Fibroblast of lung (primary cell): ENCODE measurements around the gene LILRA1. TPM values are rescaled to one million over a fixed set of nuclear protein-coding genes. Genes with fewer than 3 reads are reported as not detected.
"Not testable (repeated sequence)": the region's sequence is repeated elsewhere in the genome, so short reads cannot be mapped to it uniquely, and the experiment has no call there.

Experiments
- DNase-seq, 2 donors: peaks; one replicate each; pipeline versions ENCODE4 v3.0.0 to v3.0.0-alpha.2; 2010; ENCODE audit warnings: low read depth in 2 of 2
- H2AFZ ChIP-seq: 2 replicates; pipeline ENCODE4 v1.5.1; 2012; ENCODE audit warnings: low read length, control low read depth, inconsistent platforms
- H3K27ac ChIP-seq: 2 replicates; pipeline ENCODE4 v1.5.1; 2011; ENCODE audit warnings: low read length, control low read depth; ENCODE audit not compliant: insufficient read depth
- H3K27me3 ChIP-seq: 2 replicates; pipeline ENCODE4 v1.5.1; 2011; ENCODE audit warnings: mild to moderate bottlenecking, low read length; ENCODE audit not compliant: control insufficient read depth, insufficient read depth
- H3K36me3 ChIP-seq: 2 replicates; pipeline ENCODE4 v1.5.1; 2011; ENCODE audit warnings: low read length; ENCODE audit not compliant: control insufficient read depth, insufficient read depth
- H3K4me1 ChIP-seq: 2 replicates; pipeline ENCODE4 v1.5.1; 2011; ENCODE audit warnings: low read length; ENCODE audit not compliant: control insufficient read depth, insufficient read depth; ENCODE audit errors: extremely low read depth
- H3K4me2 ChIP-seq: 2 replicates; pipeline ENCODE4 v1.5.1; 2011; ENCODE audit warnings: low read length, control low read depth; ENCODE audit not compliant: insufficient read depth; ENCODE audit errors: extremely low read depth
- H3K4me3 ChIP-seq, 4 experiments: fragments of 200-600 bp in 1 of 4; sonication (generic) in 1 of 4; replicated peaks in 1 of 4; 2 replicates each; pipeline ENCODE4 v1.5.1; 2011 to 2016; ENCODE audit warnings: low read length in 4 of 4, low read depth in 3 of 4, mild to moderate bottlenecking in 3 of 4, control low read depth in 2 of 4, inconsistent platforms in 1 of 4, mixed read lengths in 1 of 4; ENCODE audit not compliant: insufficient read depth in 1 of 4; ENCODE audit errors: control extremely low read depth in 1 of 4
- H3K79me2 ChIP-seq: 2 replicates; pipeline ENCODE4 v1.5.1; 2012; ENCODE audit warnings: mild to moderate bottlenecking, low read length, inconsistent platforms; ENCODE audit not compliant: control insufficient read depth, insufficient read depth
- H3K9ac ChIP-seq: 2 replicates; pipeline ENCODE4 v1.5.1; 2011; ENCODE audit warnings: mild to moderate bottlenecking, low read length, control low read depth; ENCODE audit not compliant: insufficient read depth
- H3K9me3 ChIP-seq: 2 replicates; pipeline ENCODE4 v1.5.1; 2012; ENCODE audit warnings: low read depth, low read length; ENCODE audit not compliant: control insufficient read depth, insufficient read depth
- H4K20me1 ChIP-seq: 2 replicates; pipeline ENCODE4 v1.5.1; 2011; ENCODE audit warnings: low read length; ENCODE audit not compliant: control insufficient read depth, insufficient read depth; ENCODE audit errors: extremely low read depth
- CTCF ChIP-seq, 2 donors: IDR thresholded peaks in 1 of 2; conservative IDR thresholded peaks in 1 of 2; 1 replicate in 1 of 2; 2 replicates in 1 of 2; pipeline ENCODE4 v1.5.1; 2011 to 2012; ENCODE audit warnings: low read length in 2 of 2, control low read depth in 1 of 2, inconsistent platforms in 1 of 2, low read depth in 1 of 2, mild to moderate bottlenecking in 1 of 2
- EZH2 ChIP-seq: IDR thresholded peaks from 2 replicates; pipeline ENCODE4 v1.5.1; 2012; ENCODE audit warnings: low read length, control low read depth, mild to moderate bottlenecking; ENCODE audit errors: missing control alignments
- polyA minus RNA-seq: library from RNA; depleted of rRNA, polyadenylated mRNA; stranded (reverse); fragments of >200 nt; gene quantifications from 2 replicates; pipeline ENCODE4 v1.2.3, GENCODE V29; 2011; ENCODE audit warnings: low replicate concordance
- polyA plus RNA-seq, 2 donors: library from polyadenylated mRNA; depleted of rRNA in 1 of 2; stranded (reverse) in 1 of 2; unstranded in 1 of 2; fragments of >200 nt; gene quantifications; 2 replicates each; pipeline ENCODE4 v1.2.1, GENCODE V29; 2011 to 2012; ENCODE audit warnings: missing spikeins in 1 of 2
- total RNA-seq: library from RNA; depleted of rRNA; stranded (reverse); fragments of >200 nt; gene quantifications from 2 replicates; pipeline ENCODE4 v1.2.1, GENCODE V29; 2014

Gene LILRA1
- not detected in 2 replicates for total RNA-seq
- polyA plus RNA-seq: not detected in 2 replicates
- polyA plus RNA-seq (2012): not detected in 2 replicates
- polyA minus RNA-seq: not detected in 2 replicates

DNA sequence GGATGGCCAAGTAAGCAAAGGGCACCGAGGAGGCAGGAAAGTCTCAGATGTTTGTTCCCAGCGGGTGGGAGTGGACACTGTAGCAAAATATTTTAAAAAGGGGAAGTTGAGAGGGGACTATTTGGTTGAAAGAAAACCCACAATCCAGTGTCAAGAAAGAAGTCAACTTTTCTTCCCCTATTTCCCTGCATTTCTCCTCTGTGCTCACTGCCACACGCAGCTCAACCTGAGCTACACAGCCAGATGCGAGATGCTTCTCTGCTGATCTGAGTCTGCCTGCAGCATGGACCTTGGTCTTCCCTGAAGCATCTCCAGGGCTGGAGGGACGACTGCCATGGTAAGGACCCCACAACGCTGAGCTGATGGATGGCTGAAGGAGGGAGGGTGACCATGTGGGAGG, at the start of gene LILRA1:
LILRA1 (plus strand) TSS at position 188 of the 400 bp plus-strand sequence. CDS start 613 bp downstream, outside the sequence.
- H3K79me2 ChIP-seq, H3K9me3 ChIP-seq, DNase-seq, H3K27ac ChIP-seq, H4K20me1 ChIP-seq, H3K4me2 ChIP-seq, H3K27me3 ChIP-seq, H3K4me1 ChIP-seq, H3K9ac ChIP-seq, H3K36me3 ChIP-seq, H3K4me3 ChIP-seq, H2AFZ ChIP-seq: not testable (repeated sequence)

DNA sequence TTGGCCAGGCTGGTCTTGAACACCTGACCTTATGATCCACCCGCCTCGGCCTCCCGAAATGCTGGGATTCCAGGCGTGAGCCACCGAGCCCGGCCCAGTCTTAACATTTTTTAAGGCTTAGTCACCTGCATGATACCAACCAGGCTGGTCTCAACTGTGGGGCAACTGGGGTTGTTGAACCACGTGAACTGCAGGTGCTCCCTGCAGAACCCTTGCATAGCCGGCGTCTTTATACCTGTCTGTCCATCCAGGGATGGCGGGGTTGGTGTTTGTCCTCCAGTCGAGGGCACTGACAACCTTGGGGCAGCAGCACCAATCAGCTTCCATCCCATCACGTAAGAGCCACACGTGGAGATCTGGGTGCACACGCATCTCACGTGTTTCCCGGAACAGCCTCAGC, 44.6 kb upstream of the LILRA1 start:
- Histone ChIP-seq H3K4me1 (no peaks in the 10 kb centered on the region), H3K36me3 (no peaks in the 10 kb centered on the region), H3K9me3 (peaks cover 3% of the 10 kb centered on the region), H3K27me3 (no peaks in the 10 kb centered on the region), H2AFZ (no peak overlapping the region), H3K4me2 (no peak overlapping the region), H3K79me2 (no peaks in the 10 kb centered on the region), H3K4me3 (no peak overlapping the region), H4K20me1 (no peaks in the 10 kb centered on the region), H3K9ac (no peak overlapping the region), H3K27ac (no peak overlapping the region)
- DNase-seq: no peak
- no peak for TF ChIP-seq CTCF (conservative IDR thresholded peaks at IDR 0.05 in 1 of 2, IDR thresholded peaks at IDR 0.05 in 1 of 2; ENCODE audit: low read depth in 1 of 2, low read length in 2 of 2)
- TF ChIP-seq EZH2: no peak

DNA sequence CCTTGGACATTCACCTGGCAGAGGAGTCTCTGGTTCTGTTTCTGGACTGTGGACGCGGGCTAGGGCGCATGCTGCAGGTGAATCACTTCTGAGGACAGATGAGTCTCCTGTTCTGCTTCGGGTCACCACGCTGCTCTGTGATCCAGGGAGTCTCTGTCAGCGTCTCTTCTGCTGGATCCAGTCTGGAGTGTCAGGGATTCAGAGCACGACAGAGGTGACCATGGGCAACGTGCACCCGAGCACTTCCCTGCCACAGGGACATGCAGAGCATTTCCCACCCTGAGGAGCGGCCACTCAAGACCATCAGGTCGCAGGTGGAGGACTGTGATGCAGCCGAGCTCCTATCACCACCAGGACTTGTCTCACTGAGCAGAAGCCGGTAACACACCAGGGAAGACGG, 44.2 kb upstream of the LILRA1 start:
- no peak overlapping the region for H3K4me3 ChIP-seq
- no peak overlapping the region for H3K9ac ChIP-seq
- no peak overlapping the region for H3K4me2 ChIP-seq
- no peak for DNase-seq
- TF ChIP-seq CTCF (conservative IDR thresholded peaks at IDR 0.05 in 1 of 2, IDR thresholded peaks at IDR 0.05 in 1 of 2; ENCODE audit: low read depth in 1 of 2, low read length in 2 of 2) (no peak), EZH2 (no peak)
- H3K36me3 ChIP-seq: no peaks in the 10 kb centered on the region
- peaks cover 3% of the 10 kb centered on the region for H3K9me3 ChIP-seq
- no peaks in the 10 kb centered on the region for H3K27me3 ChIP-seq
- no peak overlapping the region for H2AFZ ChIP-seq
- H4K20me1 ChIP-seq: no peaks in the 10 kb centered on the region
- no peaks in the 10 kb centered on the region for H3K79me2 ChIP-seq
- no peak overlapping the region for H3K27ac ChIP-seq
- no peaks in the 10 kb centered on the region for H3K4me1 ChIP-seq
